SK-N-SH (cell line): ENCODE results near the gene SNX27.

Source experiments
- CTCF ChIP-seq: fragments of 200-600 bp; sonication (generic); IDR thresholded peaks from 2 replicates; pipeline ENCODE4 v1.6.1; 2017; ENCODE audit warnings: antibody characterized with exemption, mild to moderate bottlenecking, moderate library complexity
- YY1 ChIP-seq: IDR thresholded peaks from 2 replicates; pipeline ENCODE4 v1.4.0; 2012; ENCODE audit warnings: low read depth, mild to moderate bottlenecking
- TF ChIP-seq, protein P1 (sequence below): IDR thresholded peaks from 2 replicates; pipeline ENCODE4 v1.4.0; 2012; ENCODE audit warnings: low read depth, borderline replicate concordance

GRCh38 chr1:151590961-151591360, 20.9 kb upstream of the SNX27 start:
- TF ChIP-seq CTCF, result no peak
- TF ChIP-seq, protein P1, sequence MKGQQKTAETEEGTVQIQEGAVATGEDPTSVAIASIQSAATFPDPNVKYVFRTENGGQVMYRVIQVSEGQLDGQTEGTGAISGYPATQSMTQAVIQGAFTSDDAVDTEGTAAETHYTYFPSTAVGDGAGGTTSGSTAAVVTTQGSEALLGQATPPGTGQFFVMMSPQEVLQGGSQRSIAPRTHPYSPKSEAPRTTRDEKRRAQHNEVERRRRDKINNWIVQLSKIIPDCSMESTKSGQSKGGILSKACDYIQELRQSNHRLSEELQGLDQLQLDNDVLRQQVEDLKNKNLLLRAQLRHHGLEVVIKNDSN, result no peak
- TF ChIP-seq YY1, result no peak
